Endothelial cell (in vitro differentiated cells): ENCODE data around the gene HNRNPK. TPM values are rescaled to one million over a fixed set of nuclear protein-coding genes. Genes with fewer than 3 reads are reported as not detected.
A peak's percentile ranks its signal among the peaks of the same experiment; 100 is the strongest.

Experiments used
- DNase-seq: peaks from one replicate; pipeline ENCODE4 v3.0.0; 2021; ENCODE audit warnings: low spot score
- H3K27ac Mint-ChIP-seq: one replicate; pipeline ENCODE4 v1.8.0; 2021; ENCODE audit warnings: mixed read lengths, inconsistent platforms; ENCODE audit not compliant: unreplicated experiment
- H3K27me3 Mint-ChIP-seq: one replicate; pipeline ENCODE4 v1.8.0; 2021; ENCODE audit warnings: mild to moderate bottlenecking, moderate library complexity, mixed read lengths, inconsistent platforms; ENCODE audit not compliant: unreplicated experiment
- H3K36me3 Mint-ChIP-seq: one replicate; pipeline ENCODE4 v1.8.0; 2021; ENCODE audit warnings: mild to moderate bottlenecking, low read depth, mixed read lengths, inconsistent platforms; ENCODE audit not compliant: unreplicated experiment
- H3K4me1 Mint-ChIP-seq: one replicate; pipeline ENCODE4 v1.8.0; 2021; ENCODE audit warnings: mild to moderate bottlenecking, mixed read lengths, inconsistent platforms; ENCODE audit not compliant: unreplicated experiment
- H3K4me3 Mint-ChIP-seq: one replicate; pipeline ENCODE4 v1.8.0; 2021; ENCODE audit warnings: mild to moderate bottlenecking, mixed read lengths, inconsistent platforms; ENCODE audit not compliant: unreplicated experiment
- H3K9me3 Mint-ChIP-seq: one replicate; pipeline ENCODE4 v1.8.0; 2021; ENCODE audit warnings: mixed read lengths, inconsistent platforms; ENCODE audit not compliant: unreplicated experiment
- microRNA-seq: library from miRNA; unstranded; fragments of <30 nt; microRNA quantifications from one replicate; pipeline ENCODE4, GENCODE V29; 2020; ENCODE audit not compliant: unreplicated experiment
- total RNA-seq: library from RNA; stranded (reverse); fragmentation: NEBNext Ultra II Directional; extraction: Animal tissue kit (Norgen Biotek cat#: 25700); gene quantifications from one replicate; pipeline ENCODE4 v1.2.1, GENCODE V29; 2021; ENCODE audit not compliant: unreplicated experiment
- TF ChIP-seq, protein P1 (sequence below): fragments of 200-600 bp; sonication (generic); IDR thresholded peaks from one replicate; pipeline ENCODE4 v1.5.0; 2021; ENCODE audit warnings: antibody characterized with exemption; ENCODE audit not compliant: unreplicated experiment

The HNRNPK gene
- total RNA-seq, 1 donor from 2014 or later = 614 TPM

GRCh38 chr9:83919111-83919510 lies 60.9 kb downstream of the HNRNPK start:
- Mint-ChIP-seq H3K36me3 (no peaks in the 10 kb centered on the region), H3K27me3 (peaks cover 3% of the 10 kb centered on the region), H3K4me1 (peaks cover 6% of the 10 kb centered on the region), H3K4me3 (no peak overlapping the region), H3K9me3 (no peaks in the 10 kb centered on the region), H3K27ac (no peak overlapping the region)
- TF ChIP-seq, protein P1, sequence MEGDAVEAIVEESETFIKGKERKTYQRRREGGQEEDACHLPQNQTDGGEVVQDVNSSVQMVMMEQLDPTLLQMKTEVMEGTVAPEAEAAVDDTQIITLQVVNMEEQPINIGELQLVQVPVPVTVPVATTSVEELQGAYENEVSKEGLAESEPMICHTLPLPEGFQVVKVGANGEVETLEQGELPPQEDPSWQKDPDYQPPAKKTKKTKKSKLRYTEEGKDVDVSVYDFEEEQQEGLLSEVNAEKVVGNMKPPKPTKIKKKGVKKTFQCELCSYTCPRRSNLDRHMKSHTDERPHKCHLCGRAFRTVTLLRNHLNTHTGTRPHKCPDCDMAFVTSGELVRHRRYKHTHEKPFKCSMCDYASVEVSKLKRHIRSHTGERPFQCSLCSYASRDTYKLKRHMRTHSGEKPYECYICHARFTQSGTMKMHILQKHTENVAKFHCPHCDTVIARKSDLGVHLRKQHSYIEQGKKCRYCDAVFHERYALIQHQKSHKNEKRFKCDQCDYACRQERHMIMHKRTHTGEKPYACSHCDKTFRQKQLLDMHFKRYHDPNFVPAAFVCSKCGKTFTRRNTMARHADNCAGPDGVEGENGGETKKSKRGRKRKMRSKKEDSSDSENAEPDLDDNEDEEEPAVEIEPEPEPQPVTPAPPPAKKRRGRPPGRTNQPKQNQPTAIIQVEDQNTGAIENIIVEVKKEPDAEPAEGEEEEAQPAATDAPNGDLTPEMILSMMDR = no peak
- no peak for DNase-seq

Small RNA genes lying within 50 kb of the gene (microRNA-seq; reads per million reads assigned to microRNA genes)
- gene MIR7-1 = 14.5 reads per million, percentile 64 among the genes with 10 or more reads in this experiment

Other genes with a start within 250 kb of the HNRNPK start
- gene GKAP1, start 162.4 kb downstream of the HNRNPK start, total RNA-seq = 3.5 TPM
- gene KIF27, start 58.8 kb downstream of the HNRNPK start, total RNA-seq = 6.5 TPM
- 11.5 TPM for gene RMI1, start 590 bp upstream of the HNRNPK start, total RNA-seq